ENCODE measurements around the gene PTPRK.

- TF ChIP-seq EP300 (IDR thresholded peaks at IDR 0.05; ENCODE audit: low read depth) (no peak), POLR2AphosphoS5 (IDR thresholded peaks at IDR 0.05) (no peak), POLR2A (IDR thresholded peaks at IDR 0.05) (no peak)
These were observed 281.3 kb downstream of the PTPRK start for GRCh38 chr6:128239146-128239545.

Measured in transverse colon (tissue), 3 donors.